GM19468 (cell line): ENCODE results near the gene EFNB3.

ENCODE experiments used
- ATAC-seq: cut with Tn5 transposase; IDR thresholded peaks from one replicate; pipeline ENCODE4 v1.9.1; 2021; ENCODE audit warnings: mild to moderate bottlenecking, moderate library complexity, moderate number of reproducible peaks; ENCODE audit not compliant: unreplicated experiment; ENCODE audit errors: extremely low read depth

The EFNB3 gene

GRCh38 chr17:7704601-7705268, at the start of gene EFNB3:
Gene EFNB3 (plus strand): TSS chr17:7705202. CDS start chr17:7705599, 397 bp downstream.
- no peak for ATAC-seq

- ATAC-seq: no peak
Observed at GRCh38 chr17:7655541-7655840, 49.5 kb upstream of the EFNB3 start.

- no peak for ATAC-seq
Observed at GRCh38 chr17:7656958-7657609, 47.9 kb upstream of the EFNB3 start.

GRCh38 chr17:7667656-7668406, 37.2 kb upstream of the EFNB3 start:
- no peak for ATAC-seq

- ATAC-seq: no peak
Observed at GRCh38 chr17:7668482-7668881, 36.5 kb upstream of the EFNB3 start.

GRCh38 chr17:7673239-7673638, 31.8 kb upstream of the EFNB3 start:
- no peak for ATAC-seq

GRCh38 chr17:7674934-7675333, 30.1 kb upstream of the EFNB3 start:
- ATAC-seq: no peak

GRCh38 chr17:7676533-7676932, 28.5 kb upstream of the EFNB3 start:
- no peak for ATAC-seq

- ATAC-seq: no peak
Observed at GRCh38 chr17:7677388-7678067, 27.5 kb upstream of the EFNB3 start.

GRCh38 chr17:7684851-7685532, 20.0 kb upstream of the EFNB3 start:
- ATAC-seq: no peak

GRCh38 chr17:7685533-7686221, 19.3 kb upstream of the EFNB3 start:
- ATAC-seq: no peak

GRCh38 chr17:7686222-7687071, 18.6 kb upstream of the EFNB3 start:
- ATAC-seq: no peak

GRCh38 chr17:7687072-7687907, 17.7 kb upstream of the EFNB3 start, which contains the start of gene TP53:
Gene TP53 (minus strand): TSS chr17:7687490. CDS start chr17:7676594, 10,896 bp downstream.
- no peak for ATAC-seq

- ATAC-seq: peak; percentile 75
Observed at GRCh38 chr17:7687908-7688807, 16.8 kb upstream of the EFNB3 start, which contains the start of gene WRAP53. Gene WRAP53 (plus strand): TSS chr17:7688477. CDS start chr17:7688649, 172 bp downstream.

- ATAC-seq: no peak
Observed at GRCh38 chr17:7688808-7689316, 16.1 kb upstream of the EFNB3 start.

- ATAC-seq: no peak
Observed at GRCh38 chr17:7695586-7695985, 9.4 kb upstream of the EFNB3 start.
